HUES6 (cell line): ENCODE results near the gene ZC3H12C.

Source experiments
- H3K27ac ChIP-seq: 2 replicates; pipeline ENCODE4 v1.7.0; 2013; ENCODE audit warnings: low read depth, mild to moderate bottlenecking, low read length, inconsistent platforms
- H3K27me3 ChIP-seq: 2 replicates; pipeline ENCODE4 v1.6.1; 2013; ENCODE audit warnings: low read length; ENCODE audit not compliant: control insufficient read depth, insufficient read depth
- H3K36me3 ChIP-seq: 2 replicates; pipeline ENCODE4 v1.6.1; 2013; ENCODE audit warnings: low read length; ENCODE audit not compliant: control insufficient read depth, insufficient read depth
- H3K4me1 ChIP-seq: 2 replicates; pipeline ENCODE4 v1.6.1; 2013; ENCODE audit warnings: low read length; ENCODE audit not compliant: control insufficient read depth, insufficient read depth
- H3K4me3 ChIP-seq: 2 replicates; pipeline ENCODE4 v1.5.1; 2013; ENCODE audit warnings: low read depth, low read length
- H3K9ac ChIP-seq: one replicate; pipeline ENCODE4 v1.6.1; 2013; ENCODE audit warnings: mild to moderate bottlenecking, low read length
- H3K9me3 ChIP-seq: 2 replicates; pipeline ENCODE4 v1.6.1; 2013; ENCODE audit warnings: low read depth, low read length; ENCODE audit not compliant: control insufficient read depth, insufficient read depth

The ZC3H12C gene

DNA sequence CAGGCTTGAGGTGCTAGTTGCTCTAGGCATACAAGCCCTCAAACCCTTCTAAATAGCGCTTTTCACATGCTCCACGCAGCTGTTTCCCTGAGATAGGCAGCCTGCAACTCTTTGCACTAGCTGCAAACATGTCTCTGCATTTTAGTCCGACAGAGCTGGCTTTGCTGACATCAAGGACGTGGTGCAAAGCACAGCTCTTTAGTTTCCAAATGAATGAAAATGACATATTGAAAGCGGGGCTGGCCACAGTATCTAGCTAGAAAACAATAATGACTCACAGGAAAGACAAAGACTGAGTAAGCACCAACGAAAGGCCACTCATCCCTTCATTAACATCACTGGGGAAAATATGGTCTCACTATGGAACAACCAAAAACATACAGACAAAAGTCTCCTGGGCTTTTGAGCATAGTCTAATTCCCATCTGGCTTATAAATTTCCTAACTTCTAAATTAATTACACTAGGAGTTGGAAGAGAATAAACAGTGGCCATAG is 15.3 kb upstream of the ZC3H12C start:
- Histone ChIP-seq H3K27ac (0 out of 2 replicates have a peak overlapping the region, but pooled peaks have one; percentile 10), H3K27me3 (no peaks in the 10 kb centered on the region), H3K9me3 (peaks cover 11% of the 10 kb centered on the region), H3K9ac (no peak overlapping the region), H3K36me3 (no peaks in the 10 kb centered on the region), H3K4me1 (peaks cover 36% of the 10 kb centered on the region), H3K4me3 (no peak overlapping the region)

DNA sequence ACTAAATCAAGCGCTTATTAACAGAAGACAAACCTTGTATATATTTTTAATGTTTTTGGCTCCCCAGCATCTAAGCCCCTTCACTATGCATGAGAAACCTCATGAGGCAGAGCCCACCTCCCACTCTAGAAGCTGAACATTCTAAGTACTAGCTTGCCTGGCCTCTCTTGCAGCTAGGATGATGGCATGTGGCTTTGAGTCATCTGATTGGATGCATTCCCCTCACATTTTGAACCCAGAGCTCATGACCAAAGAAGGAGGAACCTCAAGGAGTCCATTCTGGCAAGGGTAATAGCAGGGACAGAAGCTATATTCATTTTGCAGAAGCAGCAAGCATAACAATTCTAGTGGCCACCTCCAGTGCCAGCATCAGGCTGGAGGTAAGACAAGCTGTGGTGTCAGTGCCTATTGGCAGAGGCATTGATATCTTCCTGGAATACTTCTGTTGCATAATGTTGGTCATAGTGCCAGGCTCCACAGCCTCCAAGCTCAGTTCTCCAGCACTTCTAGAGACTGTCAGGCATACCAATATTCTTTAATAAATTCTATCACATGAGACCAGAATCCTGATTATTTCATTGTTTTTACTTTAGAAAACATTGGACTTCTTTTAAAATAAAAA is 14.2 kb upstream of the ZC3H12C start:
- peaks cover 11% of the 10 kb centered on the region for H3K9me3 ChIP-seq
- no peak overlapping the region for H3K4me3 ChIP-seq
- H3K27ac ChIP-seq, result no peak overlapping the region
- no peak overlapping the region for H3K9ac ChIP-seq
- no peaks in the 10 kb centered on the region for H3K27me3 ChIP-seq
- H3K4me1 ChIP-seq, result peaks cover 37% of the 10 kb centered on the region
- H3K36me3 ChIP-seq, result no peaks in the 10 kb centered on the region

DNA sequence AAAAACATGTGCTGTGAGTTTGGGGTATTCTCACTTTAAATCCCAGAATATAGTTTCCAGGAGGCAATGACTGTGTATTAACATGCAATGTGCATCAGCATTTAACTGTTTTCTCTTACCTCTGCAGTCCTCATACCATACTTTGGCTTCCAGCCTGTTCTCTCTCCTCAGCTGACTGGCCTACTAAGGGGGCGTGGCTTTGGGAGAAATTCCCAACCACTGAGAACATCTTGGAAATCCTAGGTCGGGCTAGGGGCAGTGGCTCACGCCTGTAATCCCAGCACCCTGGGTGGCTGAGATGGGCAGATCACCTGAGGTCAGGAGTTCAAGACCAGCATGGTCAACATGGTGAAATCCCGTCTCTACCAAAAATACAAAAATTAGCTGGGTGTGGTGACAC is 13.5 kb upstream of the ZC3H12C start:
- no peaks in the 10 kb centered on the region for H3K27me3 ChIP-seq
- no peak overlapping the region for H3K27ac ChIP-seq
- no peak overlapping the region for H3K9ac ChIP-seq
- no peak overlapping the region for H3K4me3 ChIP-seq
- H3K9me3 ChIP-seq, result peaks cover 11% of the 10 kb centered on the region
- H3K4me1 ChIP-seq, result peaks cover 37% of the 10 kb centered on the region
- no peaks in the 10 kb centered on the region for H3K36me3 ChIP-seq

DNA sequence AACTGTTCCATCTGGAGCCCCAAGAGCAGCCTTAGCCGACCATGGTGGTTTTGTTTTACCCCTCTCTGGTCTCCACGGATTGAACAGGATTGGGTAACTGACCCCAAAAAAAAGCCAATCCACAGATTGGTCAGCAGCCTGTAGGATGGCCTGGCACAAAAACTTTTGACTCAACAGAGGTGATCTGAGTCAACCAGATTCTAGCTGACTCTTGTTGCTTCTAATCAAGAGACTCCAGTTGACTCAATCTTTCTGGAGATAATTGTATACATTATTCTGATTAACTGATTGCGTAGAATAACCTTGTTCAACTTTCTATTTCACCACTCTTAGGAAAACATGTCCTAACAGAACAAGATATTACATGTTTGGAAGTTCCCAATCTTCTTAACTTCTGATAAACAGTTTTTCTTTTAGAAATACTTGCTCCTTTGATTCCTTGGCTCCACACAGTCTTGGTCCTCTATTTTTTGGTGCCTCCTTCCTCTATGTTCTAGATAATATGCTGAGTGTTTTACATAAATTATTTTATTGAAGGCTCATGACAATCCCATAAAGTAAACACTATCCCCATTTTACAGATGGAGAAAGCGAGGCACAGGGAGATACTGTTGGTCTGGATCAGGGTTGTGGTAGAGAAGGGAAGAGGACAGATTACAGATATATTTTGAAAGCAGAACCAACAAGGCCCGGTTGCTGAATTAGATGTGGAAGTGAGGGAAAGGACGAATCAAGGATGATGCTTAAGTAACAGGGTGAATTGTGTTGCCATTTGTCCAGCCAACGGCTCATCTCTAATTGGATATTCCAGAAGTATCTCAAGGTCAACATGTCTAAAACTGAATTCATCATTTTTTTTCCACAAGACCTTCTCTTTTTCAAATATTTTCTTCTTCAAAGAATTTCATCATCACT is 11.5 kb upstream of the ZC3H12C start:
- Histone ChIP-seq H3K9me3 (peaks cover 11% of the 10 kb centered on the region), H3K36me3 (no peaks in the 10 kb centered on the region), H3K4me3 (no peak overlapping the region), H3K27me3 (no peaks in the 10 kb centered on the region), H3K27ac (no peak overlapping the region), H3K9ac (no peak overlapping the region), H3K4me1 (peaks cover 19% of the 10 kb centered on the region)

DNA sequence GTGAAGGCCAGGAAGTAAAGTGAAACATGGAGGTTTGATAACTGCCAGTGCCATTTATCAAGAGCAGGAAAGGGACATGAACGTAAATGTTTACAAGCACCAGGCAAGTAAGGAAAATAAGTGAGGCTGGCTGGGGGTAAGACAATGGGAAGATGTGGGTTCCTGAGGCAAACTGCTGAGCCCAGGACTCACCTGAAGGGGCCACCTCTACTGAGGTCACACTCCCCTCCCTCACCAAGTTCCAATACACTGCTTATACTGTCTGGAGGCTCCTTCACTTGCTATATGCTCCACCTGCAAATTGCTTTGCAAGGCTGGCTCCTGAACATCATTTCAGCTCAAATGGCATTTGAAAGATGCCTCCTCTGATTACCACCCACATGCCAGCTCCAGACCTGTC is 10.3 kb upstream of the ZC3H12C start:
- H3K27me3 ChIP-seq, result no peaks in the 10 kb centered on the region
- no peak overlapping the region for H3K27ac ChIP-seq
- no peak overlapping the region for H3K4me3 ChIP-seq
- peaks cover 7% of the 10 kb centered on the region for H3K4me1 ChIP-seq
- no peak overlapping the region for H3K9ac ChIP-seq
- no peaks in the 10 kb centered on the region for H3K36me3 ChIP-seq
- peaks cover 11% of the 10 kb centered on the region for H3K9me3 ChIP-seq

DNA sequence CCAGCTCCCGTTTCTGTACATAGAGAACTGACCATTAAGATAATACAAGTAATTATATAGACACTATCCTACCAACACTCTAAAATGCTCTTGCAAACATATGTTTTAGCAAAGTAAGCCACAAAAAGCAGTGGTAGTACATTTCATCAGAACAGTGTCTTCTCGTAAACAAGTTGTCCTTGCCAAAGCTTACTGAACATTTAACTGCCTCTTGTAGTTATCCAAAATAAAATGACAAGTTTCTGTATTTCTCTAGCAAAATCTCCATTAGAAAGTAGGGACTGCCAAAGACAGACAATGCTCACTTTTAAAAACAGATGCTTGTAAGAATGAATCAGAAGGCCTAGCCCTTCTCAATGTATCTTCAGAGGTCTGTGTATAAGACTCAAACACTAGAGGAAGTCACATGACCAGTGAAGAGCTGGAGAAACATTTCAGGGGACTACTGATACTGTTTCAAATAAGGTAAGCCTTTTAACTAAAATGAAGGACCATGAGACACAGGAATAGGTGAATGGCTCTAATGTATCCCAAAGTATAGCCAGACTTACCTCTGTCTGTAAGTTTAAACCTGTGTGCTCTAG is 7.8 kb upstream of the ZC3H12C start:
- H3K9me3 ChIP-seq, result no peaks in the 10 kb centered on the region
- H3K4me1 ChIP-seq, result peaks cover 4% of the 10 kb centered on the region; the same call in 1 of the 2 replicates
- H3K9ac ChIP-seq, result no peak overlapping the region
- peaks cover 6% of the 10 kb centered on the region; the same call in 1 of the 2 replicates for H3K27me3 ChIP-seq
- H3K36me3 ChIP-seq, result no peaks in the 10 kb centered on the region
- no peak overlapping the region for H3K27ac ChIP-seq
- no peak overlapping the region for H3K4me3 ChIP-seq

DNA sequence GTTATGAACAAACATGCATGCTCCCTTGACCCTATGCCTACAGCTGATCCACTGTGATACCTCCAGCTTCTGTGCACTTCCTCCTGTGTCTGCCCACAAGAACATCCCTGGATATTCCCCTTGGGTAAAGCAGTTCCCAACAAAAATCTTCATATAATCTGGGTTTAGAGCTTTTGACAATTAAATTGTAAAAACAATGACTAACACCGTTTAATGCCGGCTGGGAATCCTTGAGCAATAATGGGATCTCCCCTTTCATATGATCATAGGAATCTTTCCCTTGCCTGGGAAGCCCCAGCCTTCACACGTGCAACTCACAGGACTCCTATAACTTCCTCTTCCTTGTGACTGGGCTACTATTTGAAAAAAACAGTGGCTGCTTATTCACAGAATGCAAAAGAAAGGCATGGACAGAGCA is 6.3 kb upstream of the ZC3H12C start:
- Histone ChIP-seq H3K4me3 (no peak overlapping the region), H3K9me3 (no peaks in the 10 kb centered on the region), H3K9ac (no peak overlapping the region), H3K27ac (no peak overlapping the region), H3K27me3 (peaks cover 19% of the 10 kb centered on the region), H3K4me1 (peaks cover 10% of the 10 kb centered on the region), H3K36me3 (no peaks in the 10 kb centered on the region)

DNA sequence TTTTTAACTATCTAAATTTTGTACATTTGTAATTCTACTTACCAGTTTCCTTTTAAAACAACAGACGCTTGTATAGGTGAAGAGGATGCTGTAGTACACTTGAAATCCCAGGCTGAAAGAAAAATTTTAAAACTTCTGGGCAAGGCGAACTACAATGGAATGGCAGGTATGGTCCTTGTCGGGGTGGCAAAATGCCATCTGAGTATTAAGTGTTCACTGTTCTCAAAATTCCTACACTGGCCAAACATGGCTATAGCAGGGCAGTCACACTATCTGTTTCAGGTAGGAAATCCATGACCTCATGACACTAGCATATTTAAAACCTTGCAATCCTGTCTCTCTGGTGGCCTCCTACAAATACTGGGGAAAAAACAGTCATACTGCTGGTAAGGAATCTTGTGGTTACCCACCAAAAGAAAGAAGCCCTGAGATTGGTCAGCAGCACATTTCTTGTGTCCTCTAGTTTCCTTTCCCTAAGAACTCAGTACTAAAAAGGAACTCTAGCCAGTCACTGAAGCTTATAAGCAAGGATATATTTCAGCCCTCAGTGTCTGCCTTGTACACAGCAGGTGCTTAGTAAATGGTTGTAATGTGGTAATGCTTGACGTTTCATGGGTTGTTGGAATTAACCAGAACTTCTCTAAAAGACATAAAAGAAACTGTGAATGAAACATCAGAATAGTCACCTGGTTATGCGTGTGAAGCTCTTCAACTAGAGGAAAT is 5.2 kb upstream of the ZC3H12C start:
- no peaks in the 10 kb centered on the region for H3K36me3 ChIP-seq
- peaks cover 25% of the 10 kb centered on the region for H3K27me3 ChIP-seq
- peaks cover 7% of the 10 kb centered on the region for H3K4me1 ChIP-seq
- no peaks in the 10 kb centered on the region for H3K9me3 ChIP-seq
- no peak overlapping the region for H3K9ac ChIP-seq
- H3K4me3 ChIP-seq, result no peak overlapping the region
- no peak overlapping the region for H3K27ac ChIP-seq

DNA sequence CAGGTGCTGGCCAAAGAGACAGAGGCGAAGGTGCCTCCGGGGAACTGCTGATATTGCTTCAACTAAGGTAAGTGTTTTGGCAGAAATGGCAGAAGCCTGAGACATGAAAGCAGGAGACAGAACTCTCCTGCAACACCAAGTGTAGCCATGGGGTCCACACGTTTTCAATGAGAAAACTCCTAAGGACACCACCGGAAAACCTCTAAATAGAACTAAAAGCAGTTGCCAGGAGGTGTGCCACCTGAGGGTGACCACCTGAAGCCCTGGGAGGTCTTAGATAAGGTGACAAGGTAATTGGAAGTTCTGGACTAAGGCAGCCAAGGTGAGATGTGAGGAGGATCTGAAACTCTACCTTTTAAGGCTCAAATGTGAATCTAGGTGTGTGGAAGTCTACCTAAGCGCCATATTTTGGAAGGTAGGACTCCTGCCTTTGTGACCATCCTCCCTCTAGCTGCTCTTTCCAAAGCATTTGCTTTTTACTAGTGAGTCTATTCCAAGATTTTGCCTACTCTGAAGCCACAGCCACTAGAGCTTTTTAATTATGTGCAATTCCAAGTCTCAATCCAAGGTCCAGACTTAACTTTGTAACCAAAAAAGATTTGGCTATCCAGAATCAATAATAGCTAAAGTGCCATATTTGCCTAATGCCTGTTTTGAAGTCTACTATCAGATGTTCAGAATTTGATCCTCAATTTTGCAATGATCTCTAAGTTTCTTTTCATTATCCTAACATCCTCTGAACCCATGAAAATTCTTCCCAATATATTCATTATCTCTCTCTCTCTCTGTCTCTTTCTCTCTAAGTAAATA is 4.5 kb upstream of the ZC3H12C start:
- Histone ChIP-seq H3K4me3 (no peak overlapping the region), H3K27me3 (peaks cover 26% of the 10 kb centered on the region), H3K9me3 (no peaks in the 10 kb centered on the region), H3K9ac (no peak overlapping the region), H3K27ac (no peak overlapping the region), H3K4me1 (peaks cover 7% of the 10 kb centered on the region), H3K36me3 (no peaks in the 10 kb centered on the region)

DNA sequence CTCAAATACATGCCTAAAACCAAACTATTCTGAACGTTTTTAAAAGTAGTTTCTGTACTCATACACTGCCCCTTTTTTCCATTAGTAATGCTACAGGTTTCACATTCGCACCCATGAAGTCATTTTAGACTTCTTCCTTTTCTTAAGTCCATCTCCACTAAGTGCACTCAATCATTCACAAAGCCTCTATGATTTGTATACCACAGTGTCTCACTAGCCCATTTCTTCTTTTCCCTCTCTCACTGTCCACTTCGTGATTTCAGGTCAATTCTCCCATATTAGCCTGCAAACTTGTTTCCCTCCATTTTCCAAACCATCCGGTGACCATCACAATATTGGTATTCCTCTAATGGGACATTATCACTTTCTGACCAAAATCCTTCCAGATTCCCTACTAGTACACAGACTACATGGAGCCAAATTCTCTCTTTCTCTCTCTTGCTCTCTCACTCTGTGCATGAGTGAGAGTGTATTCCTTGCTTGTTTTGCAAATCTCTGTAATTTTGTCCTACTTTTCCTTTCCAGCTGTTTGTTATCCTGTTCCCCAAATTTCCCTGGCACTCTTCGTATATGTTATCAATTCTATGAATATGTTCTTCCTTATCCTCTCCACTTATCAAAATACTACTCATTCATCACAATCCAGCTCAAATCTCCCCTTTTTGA is 3.4 kb upstream of the ZC3H12C start:
- Histone ChIP-seq H3K36me3 (no peaks in the 10 kb centered on the region), H3K9ac (no peak overlapping the region), H3K27me3 (peaks cover 36% of the 10 kb centered on the region), H3K4me3 (no peak overlapping the region), H3K9me3 (no peaks in the 10 kb centered on the region), H3K27ac (no peak overlapping the region), H3K4me1 (peaks cover 15% of the 10 kb centered on the region)
